GM21717 (cell line): Measurements from ENCODE around the gene THAP10.

Experiments
- ATAC-seq: cut with Tn5 transposase; IDR thresholded peaks from one replicate; pipeline ENCODE4 v1.9.1; 2021; ENCODE audit warnings: mild to moderate bottlenecking, moderate library complexity; ENCODE audit not compliant: unreplicated experiment

Gene THAP10

GRCh38 chr15:70854666-70854976 is 37.6 kb downstream of the THAP10 start:
- no peak for ATAC-seq

GRCh38 chr15:70853973-70854665 is 38.1 kb downstream of the THAP10 start, which contains the start of gene LARP6:
Gene LARP6 (minus strand): TSS chr15:70854157. CDS start chr15:70854088, 69 bp downstream.
- no peak for ATAC-seq

- ATAC-seq: no peak
Measured at GRCh38 chr15:70853318-70853972, 38.8 kb downstream of the THAP10 start.

GRCh38 chr15:70852501-70853317 is 39.5 kb downstream of the THAP10 start:
- no peak for ATAC-seq

GRCh38 chr15:70851889-70852288 is 40.3 kb downstream of the THAP10 start:
- no peak for ATAC-seq

GRCh38 chr15:70845602-70846360 is 46.5 kb downstream of the THAP10 start:
- ATAC-seq: no peak

GRCh38 chr15:70837476-70837875 is 54.8 kb downstream of the THAP10 start:
- ATAC-seq: no peak

- no peak for ATAC-seq
Measured at GRCh38 chr15:70835841-70836240, 56.4 kb downstream of the THAP10 start.

- ATAC-seq: no peak
Measured at GRCh38 chr15:70835415-70835814, 56.8 kb downstream of the THAP10 start.

- ATAC-seq: no peak
Measured at GRCh38 chr15:70834999-70835398, 57.2 kb downstream of the THAP10 start.

GRCh38 chr15:70833861-70834765 is 58.1 kb downstream of the THAP10 start:
- ATAC-seq: no peak

GRCh38 chr15:70833422-70833821 is 58.8 kb downstream of the THAP10 start:
- ATAC-seq: no peak

GRCh38 chr15:70832176-70832575 is 60.1 kb downstream of the THAP10 start:
- ATAC-seq: no peak
